Suprapubic skin (tissue), 4 donors: ENCODE results near the gene LCNL1.

ENCODE experiments used
- CTCF ChIP-seq, 2 donors: fragments of 200-600 bp in 1 of 2; fragments of 450-650 bp in 1 of 2; sonication (generic) in 1 of 2; IDR thresholded peaks; one replicate each; pipeline ENCODE4 v1.5.1; 2016 to 2019; ENCODE audit warnings: antibody characterized with exemption in 2 of 2, mild to moderate bottlenecking in 1 of 2, moderate library complexity in 1 of 2
- POLR2A ChIP-seq, 2 donors: fragments of 450-650 bp; IDR thresholded peaks; one replicate each; pipeline ENCODE4 v1.6.1; 2017; ENCODE audit warnings: antibody characterized with exemption in 2 of 2, mild to moderate bottlenecking in 2 of 2, moderate library complexity in 2 of 2
- POLR2AphosphoS5 ChIP-seq, 3 donors: sonication (generic); formaldehyde crosslinking; IDR thresholded peaks; one replicate each; pipeline ENCODE4 v1.6.1; 2017; ENCODE audit warnings: antibody characterized with exemption in 3 of 3

- TF ChIP-seq POLR2AphosphoS5 (IDR thresholded peaks at IDR 0.05): no peak
- TF ChIP-seq CTCF (IDR thresholded peaks at IDR 0.05): no peak
- TF ChIP-seq POLR2A (IDR thresholded peaks at IDR 0.05): no peak
Observed at GRCh38 chr9:137021568-137021978, 38.8 kb downstream of the LCNL1 start.
